Epithelial cell of esophagus (primary cell): ENCODE measurements around the gene BAIAP2.

ENCODE experiments used
- DNase-seq: peaks from one replicate; pipeline ENCODE4 v3.0.0; 2010; ENCODE audit warnings: low read depth
- H3K4me3 ChIP-seq: 2 replicates; pipeline ENCODE4 v1.5.1; 2011; ENCODE audit warnings: mild to moderate bottlenecking, low read length, control low read depth
- TF ChIP-seq, protein P1 (sequence below): IDR thresholded peaks from 2 replicates; pipeline ENCODE4 v1.5.1; 2011; ENCODE audit warnings: low read depth, mild to moderate bottlenecking, low read length, control low read depth, inconsistent platforms; ENCODE audit not compliant: insufficient read depth; ENCODE audit errors: missing control alignments

BAIAP2 gene

DNA sequence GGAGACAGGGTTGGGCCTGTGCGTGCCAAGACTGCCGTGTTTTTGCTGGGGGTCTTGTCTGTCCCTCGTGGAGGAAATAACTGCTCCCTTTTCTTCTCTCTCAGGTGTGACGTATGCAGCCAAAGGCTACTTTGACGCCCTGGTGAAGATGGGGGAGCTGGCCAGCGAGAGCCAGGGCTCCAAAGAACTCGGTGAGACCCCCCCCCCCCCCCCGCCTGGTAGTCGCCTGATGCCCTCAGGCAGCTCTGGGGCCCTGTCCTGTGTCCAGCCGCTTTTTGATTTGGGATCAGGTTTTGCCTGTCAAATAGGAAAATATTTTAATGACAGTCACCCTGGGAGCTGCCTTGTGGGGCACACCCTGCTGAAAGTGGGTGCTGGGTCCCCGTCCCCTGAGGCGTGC, 22.8 kb downstream of the BAIAP2 start:
- TF ChIP-seq, protein P1, sequence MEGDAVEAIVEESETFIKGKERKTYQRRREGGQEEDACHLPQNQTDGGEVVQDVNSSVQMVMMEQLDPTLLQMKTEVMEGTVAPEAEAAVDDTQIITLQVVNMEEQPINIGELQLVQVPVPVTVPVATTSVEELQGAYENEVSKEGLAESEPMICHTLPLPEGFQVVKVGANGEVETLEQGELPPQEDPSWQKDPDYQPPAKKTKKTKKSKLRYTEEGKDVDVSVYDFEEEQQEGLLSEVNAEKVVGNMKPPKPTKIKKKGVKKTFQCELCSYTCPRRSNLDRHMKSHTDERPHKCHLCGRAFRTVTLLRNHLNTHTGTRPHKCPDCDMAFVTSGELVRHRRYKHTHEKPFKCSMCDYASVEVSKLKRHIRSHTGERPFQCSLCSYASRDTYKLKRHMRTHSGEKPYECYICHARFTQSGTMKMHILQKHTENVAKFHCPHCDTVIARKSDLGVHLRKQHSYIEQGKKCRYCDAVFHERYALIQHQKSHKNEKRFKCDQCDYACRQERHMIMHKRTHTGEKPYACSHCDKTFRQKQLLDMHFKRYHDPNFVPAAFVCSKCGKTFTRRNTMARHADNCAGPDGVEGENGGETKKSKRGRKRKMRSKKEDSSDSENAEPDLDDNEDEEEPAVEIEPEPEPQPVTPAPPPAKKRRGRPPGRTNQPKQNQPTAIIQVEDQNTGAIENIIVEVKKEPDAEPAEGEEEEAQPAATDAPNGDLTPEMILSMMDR: no peak
- H3K4me3 ChIP-seq: no peak overlapping the region
- DNase-seq: no peak

DNA sequence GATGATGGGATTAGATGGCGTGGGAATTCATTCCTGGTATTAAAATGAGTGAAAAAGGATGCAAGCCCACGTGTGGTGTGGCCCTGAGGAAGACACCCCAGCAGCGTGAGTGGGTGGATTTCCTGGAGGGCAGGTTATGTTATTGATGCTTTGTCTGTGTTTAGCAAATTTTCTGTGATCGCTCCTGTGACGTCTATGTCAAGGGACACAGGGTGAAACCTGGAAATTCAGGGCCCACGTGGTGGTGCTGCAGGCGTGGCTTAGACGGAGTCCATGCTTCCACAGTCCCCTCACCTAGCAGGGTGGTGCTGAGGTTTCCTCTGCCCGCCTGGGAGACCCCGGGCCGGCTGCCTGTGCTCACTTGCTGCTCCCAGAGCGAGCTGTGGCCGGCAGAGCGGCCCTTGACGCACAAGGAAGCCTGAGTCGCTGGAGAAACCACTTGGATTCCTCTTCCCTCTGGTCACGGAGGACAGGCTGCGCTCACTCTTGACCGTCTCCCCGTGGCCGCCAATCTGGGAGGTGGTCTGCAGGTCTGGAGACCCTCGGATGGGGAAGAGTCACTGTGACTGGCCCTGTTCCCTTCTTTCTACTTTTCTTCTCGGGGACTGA, 23.4 kb downstream of the BAIAP2 start:
- no peak for DNase-seq

DNA sequence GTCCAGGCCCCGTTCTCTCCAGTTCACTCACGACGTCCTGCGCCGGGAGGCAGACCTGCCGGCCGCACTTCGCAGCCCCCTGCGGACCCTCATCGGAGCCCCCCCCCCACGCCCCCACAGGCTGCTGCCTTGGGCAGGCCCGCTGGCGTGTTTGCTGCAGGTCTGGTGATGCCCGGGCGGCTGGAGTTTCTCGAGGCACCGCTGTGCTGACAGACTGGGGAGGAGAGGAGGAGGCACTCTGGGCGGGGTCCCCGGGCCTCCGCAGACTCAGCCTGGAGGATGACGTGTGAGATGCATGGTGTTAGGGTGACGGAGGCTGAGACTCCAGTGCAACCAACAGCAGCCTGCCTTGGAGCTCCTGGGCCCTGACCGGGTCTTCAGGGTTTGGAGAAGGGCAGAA, 24.1 kb downstream of the BAIAP2 start:
- TF ChIP-seq, protein P1: no peak
- no peak overlapping the region for H3K4me3 ChIP-seq
- DNase-seq: peak; percentile 56

More for the DNA sequence above, 23.4 kb downstream of the BAIAP2 start:
- no peak overlapping the region for H3K4me3 ChIP-seq
- TF ChIP-seq, protein P1: no peak

DNA sequence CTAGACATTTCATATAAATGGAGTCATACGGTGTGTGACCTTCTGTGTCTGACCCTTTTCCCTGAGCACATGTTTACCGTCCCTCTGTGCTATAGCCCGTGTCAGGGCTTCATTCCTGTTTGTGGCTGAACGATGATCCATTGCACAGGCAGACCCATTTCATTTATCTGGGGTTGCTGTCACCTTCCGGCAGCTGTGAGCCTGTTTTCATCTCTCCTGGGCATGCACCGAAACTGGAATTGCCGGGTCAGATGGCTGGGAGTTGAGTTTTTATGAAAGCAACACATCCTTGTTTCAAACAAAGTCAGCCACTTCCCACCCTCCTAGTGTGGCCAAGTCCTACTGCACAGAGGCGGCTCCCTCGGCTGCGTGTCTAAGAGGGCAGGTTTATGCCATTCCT, 25.5 kb downstream of the BAIAP2 start:
- TF ChIP-seq, protein P1: no peak
- H3K4me3 ChIP-seq: no peak overlapping the region
- no peak for DNase-seq

DNA sequence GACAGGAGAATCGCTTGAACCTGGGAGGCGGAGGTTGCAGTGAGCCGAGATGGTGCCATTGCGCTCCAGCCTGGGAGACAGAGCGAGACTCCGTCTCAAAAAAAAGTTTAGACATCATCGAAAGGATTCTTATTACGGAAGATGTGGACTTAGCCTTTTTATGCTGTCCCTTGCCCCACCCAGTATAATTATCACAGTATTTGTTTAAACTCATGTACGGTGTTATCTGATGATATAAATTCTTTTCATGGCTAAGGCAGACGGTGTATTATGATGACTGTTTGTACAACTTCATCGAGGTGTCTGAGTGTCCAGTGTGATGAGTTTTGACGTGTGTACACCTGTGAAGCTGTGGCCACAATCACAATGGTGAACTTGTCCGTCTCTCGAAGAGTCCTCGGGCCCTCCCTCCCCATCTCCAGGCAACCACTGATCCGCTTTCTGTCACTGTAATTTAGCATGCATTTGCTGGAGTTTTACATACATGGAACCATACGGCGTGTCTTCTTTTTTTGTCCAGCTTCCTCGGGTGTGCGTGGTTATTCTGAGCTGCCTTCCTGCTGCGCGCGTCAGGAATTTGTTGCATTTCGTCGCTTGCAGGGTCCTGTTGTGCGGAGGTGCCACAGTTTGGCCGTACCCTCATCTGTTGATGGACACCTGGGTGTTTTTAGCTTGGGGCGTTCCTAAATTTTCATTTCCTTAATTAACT, 26.2 kb downstream of the BAIAP2 start:
- TF ChIP-seq, protein P1: no peak
- DNase-seq: no peak
- H3K4me3 ChIP-seq: no peak overlapping the region

DNA sequence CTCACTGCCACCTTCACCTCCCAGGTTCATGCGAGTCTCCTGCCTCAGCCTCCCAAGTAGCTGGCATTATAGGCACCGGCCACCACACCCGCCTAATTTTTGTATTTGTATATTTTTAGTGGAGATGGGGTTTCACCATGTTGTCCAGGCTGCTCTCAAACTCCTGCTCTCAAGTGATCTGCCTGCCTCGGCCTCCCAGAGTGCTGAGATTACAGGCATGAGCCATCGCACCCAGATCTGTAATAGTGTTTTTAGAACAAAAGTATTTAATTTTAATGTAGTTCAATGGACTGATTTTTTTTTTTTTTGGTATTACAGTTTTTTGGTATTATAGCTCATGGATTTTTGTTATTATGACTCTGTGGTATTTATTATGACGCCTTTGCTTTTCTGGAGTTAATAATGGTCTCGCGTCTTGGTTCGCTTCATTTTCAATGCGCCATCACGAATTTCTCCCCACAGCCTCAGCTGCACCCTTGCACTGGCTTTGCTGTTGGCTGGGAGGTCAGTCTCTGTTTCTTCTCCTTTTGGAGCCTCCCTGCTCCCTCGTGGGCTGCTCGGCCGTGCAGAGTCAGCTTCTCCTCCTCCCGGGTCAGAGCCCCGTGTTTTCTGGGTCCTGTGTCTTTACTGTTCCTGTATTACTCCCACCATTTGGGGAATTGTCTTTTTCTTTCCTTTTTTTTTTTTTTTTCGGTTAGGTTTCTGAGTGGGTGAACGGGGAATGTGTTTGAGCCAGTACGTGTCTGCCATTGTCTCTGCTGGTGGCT, 27.2 kb downstream of the BAIAP2 start:
- TF ChIP-seq, protein P1: no peak
- DNase-seq: no peak
- no peak overlapping the region for H3K4me3 ChIP-seq
